Stimulated activated CD8-positive, alpha-beta memory T cell treated with anti-CD3 and anti-CD28 coated beads, Interleukin-2, amount 100 ng/mL, for 48 hours (primary cell): Measurements from ENCODE around the gene KIF16B.
"Not testable (repeated sequence)": the region's sequence is repeated elsewhere in the genome, so short reads cannot be mapped to it uniquely, and the experiment has no call there.

Source experiments
- DNase-seq, 2 donors: peaks; one replicate each; pipeline ENCODE4 v3.0.0-alpha.2; 2020; ENCODE audit warnings: low read depth in 2 of 2

The KIF16B gene

GRCh38 chr20:16553684-16554083, 19.6 kb downstream of the KIF16B start:
- no peak for DNase-seq

- DNase-seq = no peak
Observed at GRCh38 chr20:16553101-16553500, 20.1 kb downstream of the KIF16B start.

GRCh38 chr20:16552015-16552414, 21.2 kb downstream of the KIF16B start:
- no peak for DNase-seq

DNA sequence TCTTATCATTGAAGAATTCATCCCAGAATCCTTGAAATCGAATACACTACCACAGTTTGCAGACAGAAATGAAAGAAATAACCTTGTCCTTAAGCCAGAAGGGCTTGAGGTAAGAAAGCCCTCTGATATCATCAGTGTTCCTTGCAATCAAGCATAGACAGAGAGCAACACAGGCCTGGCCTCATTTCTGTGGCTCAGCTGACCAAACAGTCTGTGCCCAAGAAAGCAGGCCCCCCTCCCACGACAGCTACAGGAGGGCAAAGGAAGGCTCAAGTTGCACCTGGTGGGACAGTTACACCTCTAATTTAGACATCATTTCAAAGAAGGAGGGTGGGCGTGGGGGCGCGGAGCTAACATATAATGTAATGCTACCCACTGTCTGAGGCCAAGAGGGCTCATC, 21.6 kb downstream of the KIF16B start:
- no peak for DNase-seq

DNA sequence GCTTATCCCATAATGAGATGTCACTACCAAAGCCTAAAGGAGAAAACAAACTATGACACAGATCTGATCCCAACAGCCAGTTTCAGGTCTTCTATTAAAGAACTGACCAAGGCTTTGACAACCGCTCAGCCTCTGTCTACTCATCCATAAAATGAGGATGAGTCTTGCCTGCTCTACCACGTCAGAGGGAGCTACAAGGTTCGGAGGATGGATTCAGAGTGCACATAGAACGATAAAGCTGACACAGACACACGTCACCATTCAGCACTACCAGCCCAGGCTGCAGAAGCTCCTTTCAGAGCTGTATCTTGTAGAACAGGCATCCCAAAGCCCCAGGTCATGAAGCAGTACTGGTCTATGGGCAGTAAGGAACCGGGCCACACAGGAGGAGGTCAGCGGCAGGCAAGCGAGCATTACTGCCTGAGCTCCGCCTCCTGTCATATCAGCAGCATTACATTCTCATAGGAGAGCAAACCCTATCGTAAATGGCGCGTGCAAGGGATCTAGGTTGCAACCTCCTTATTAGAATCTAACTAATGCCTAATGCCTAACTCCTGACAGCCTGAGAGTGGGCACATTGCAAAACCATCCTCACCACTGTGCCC, 25.1 kb downstream of the KIF16B start:
- DNase-seq = no peak

GRCh38 chr20:16544949-16545348, 28.3 kb downstream of the KIF16B start:
- DNase-seq = no peak

GRCh38 chr20:16542477-16542876, 30.8 kb downstream of the KIF16B start:
- no peak for DNase-seq

DNA sequence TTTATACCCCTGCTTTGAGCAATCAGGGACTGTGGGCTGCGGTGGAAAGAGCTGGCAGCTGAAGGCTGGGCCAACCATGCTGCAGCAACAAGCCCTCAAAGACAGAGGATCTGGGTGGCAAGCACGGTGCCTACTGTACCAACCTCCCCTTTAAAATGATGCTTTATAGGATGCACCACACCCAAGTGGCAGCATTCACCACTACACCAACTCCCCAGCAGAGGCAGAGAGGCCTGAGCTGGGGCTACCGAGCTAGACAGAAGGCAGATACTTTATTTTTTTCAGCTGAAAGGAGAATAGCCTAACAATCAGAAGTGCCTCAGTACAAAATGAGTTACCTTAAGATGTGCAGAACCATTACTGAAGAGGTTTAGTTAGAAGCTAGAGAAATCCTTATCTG, 31.4 kb downstream of the KIF16B start:
- no peak for DNase-seq

- DNase-seq = no peak
Observed at GRCh38 chr20:16541226-16541625, 32.0 kb downstream of the KIF16B start.

GRCh38 chr20:16539280-16540021, 33.8 kb downstream of the KIF16B start:
- DNase-seq = no peak

GRCh38 chr20:16538779-16539178, 34.5 kb downstream of the KIF16B start:
- no peak for DNase-seq

GRCh38 chr20:16537918-16538317, 35.3 kb downstream of the KIF16B start:
- DNase-seq = no peak

GRCh38 chr20:16537025-16537665, 36.1 kb downstream of the KIF16B start:
- DNase-seq = no peak

DNA sequence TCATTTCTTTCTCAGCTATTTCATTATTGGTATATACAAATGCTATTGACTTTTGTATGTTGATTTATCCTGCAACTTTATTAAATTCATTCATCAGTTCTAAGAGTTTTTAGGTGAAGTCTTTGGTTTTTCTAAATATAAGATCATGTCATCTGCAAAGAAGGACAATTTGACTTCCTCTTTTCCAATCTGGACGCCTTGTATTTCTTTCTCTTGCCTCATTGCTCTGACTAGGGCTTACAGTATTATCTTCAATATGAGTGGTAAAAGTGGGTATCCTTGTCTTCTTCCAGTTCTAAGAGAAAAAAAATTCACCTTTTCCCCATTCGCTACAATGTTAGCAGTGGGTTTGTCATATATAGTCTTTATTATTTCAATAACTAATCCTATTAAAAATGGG, 38.0 kb downstream of the KIF16B start:
- no peak for DNase-seq

GRCh38 chr20:16533502-16533901, 39.7 kb downstream of the KIF16B start:
- DNase-seq = no peak

GRCh38 chr20:16531485-16531884, 41.8 kb downstream of the KIF16B start:
- no peak for DNase-seq

DNA sequence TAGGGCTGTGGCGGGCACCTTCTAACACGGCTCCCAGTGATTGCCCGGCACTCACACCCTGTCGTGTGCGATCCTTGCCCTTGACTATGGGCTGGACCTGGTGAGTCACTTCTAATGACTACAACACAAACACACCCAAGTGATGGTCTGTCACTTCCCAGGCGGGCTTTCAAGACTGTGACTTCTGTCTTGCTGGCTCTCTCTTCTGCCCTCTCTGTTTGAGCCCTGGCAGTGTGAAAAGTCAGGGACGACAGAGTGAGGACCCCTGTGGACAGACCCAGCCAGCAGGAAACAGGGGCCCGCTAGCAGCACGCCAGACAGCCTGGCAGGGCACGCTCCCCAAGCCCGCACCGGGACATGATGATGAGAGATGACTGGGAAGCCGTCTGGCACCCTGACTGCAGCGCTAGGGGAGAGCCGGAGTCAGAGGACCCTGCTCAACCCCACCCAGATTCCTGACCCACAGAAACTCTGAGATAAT, 43.0 kb downstream of the KIF16B start:
- no peak for DNase-seq

DNA sequence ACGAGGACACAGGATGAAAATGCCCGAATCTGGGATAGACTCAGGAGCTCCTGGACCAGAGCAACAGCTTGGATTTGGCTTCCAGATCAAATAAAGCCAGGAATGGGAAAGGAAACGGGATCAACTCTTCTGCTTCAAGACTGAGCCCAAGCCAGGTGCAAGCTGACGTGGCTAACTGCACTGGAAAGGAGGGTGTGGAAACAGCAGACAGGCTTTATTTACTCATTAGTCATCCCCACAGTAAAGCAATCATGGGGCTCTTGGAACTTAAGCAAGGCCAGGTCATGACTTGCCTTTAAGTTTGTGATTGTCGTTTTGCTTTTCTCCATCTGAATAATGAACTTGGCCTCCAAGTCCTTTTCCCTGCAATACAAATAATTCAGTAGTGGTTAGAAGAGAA, 45.2 kb downstream of the KIF16B start:
- DNase-seq = no peak

GRCh38 chr20:16527438-16527837, 45.8 kb downstream of the KIF16B start:
- no peak for DNase-seq

GRCh38 chr20:16526433-16527380, 46.5 kb downstream of the KIF16B start:
- no peak for DNase-seq

GRCh38 chr20:16522651-16523050, 50.6 kb downstream of the KIF16B start:
- not testable (repeated sequence) for DNase-seq

- DNase-seq = no peak
Observed at GRCh38 chr20:16520154-16520553, 53.1 kb downstream of the KIF16B start.
